ENCODE measurements around the gene APOBEC3A.
A peak's percentile ranks its signal among the peaks of the same experiment; 100 is the strongest.
"Not testable (repeated sequence)": the region's sequence is repeated elsewhere in the genome, so short reads cannot be mapped to it uniquely, and the experiment has no call there.

The APOBEC3A gene

GRCh38 chr22:38960673-38961072, 3.3 kb downstream of the APOBEC3A start:
- DNase-seq = not testable (repeated sequence)

- not testable (repeated sequence) for DNase-seq
Measured at GRCh38 chr22:38963291-38963738, 5.9 kb downstream of the APOBEC3A start.

- DNase-seq = no peak
Measured at GRCh38 chr22:38963872-38964271, 6.5 kb downstream of the APOBEC3A start.

- DNase-seq = no peak
Measured at GRCh38 chr22:38964306-38964705, 6.9 kb downstream of the APOBEC3A start.

- DNase-seq = no peak
Measured at GRCh38 chr22:38964989-38965388, 7.6 kb downstream of the APOBEC3A start.

GRCh38 chr22:38965614-38966379, 8.4 kb downstream of the APOBEC3A start:
- DNase-seq = no peak

- DNase-seq = no peak
Measured at GRCh38 chr22:38966380-38966702, 8.9 kb downstream of the APOBEC3A start.

GRCh38 chr22:38966942-38967341, 9.5 kb downstream of the APOBEC3A start:
- no peak for DNase-seq

- DNase-seq = no peak
Measured at GRCh38 chr22:38967451-38968450, 10.3 kb downstream of the APOBEC3A start.

GRCh38 chr22:38968801-38969200, 11.4 kb downstream of the APOBEC3A start:
- DNase-seq = no peak

GRCh38 chr22:38970551-38970950, 13.1 kb downstream of the APOBEC3A start:
- no peak for DNase-seq

- no peak for DNase-seq
Measured at GRCh38 chr22:38971202-38971601, 13.8 kb downstream of the APOBEC3A start.

- DNase-seq = no peak
Measured at GRCh38 chr22:38971791-38972190, 14.4 kb downstream of the APOBEC3A start.

GRCh38 chr22:38972558-38972957, 15.1 kb downstream of the APOBEC3A start:
- no peak for DNase-seq

- peak; percentile 43 for DNase-seq
Measured at GRCh38 chr22:38973289-38974169, 16.1 kb downstream of the APOBEC3A start.

- no peak for DNase-seq
Measured at GRCh38 chr22:38974170-38974825, 16.9 kb downstream of the APOBEC3A start.

GRCh38 chr22:38974826-38975175, 17.4 kb downstream of the APOBEC3A start:
- DNase-seq = no peak

GRCh38 chr22:38977289-38977688, 19.9 kb downstream of the APOBEC3A start:
- DNase-seq = not testable (repeated sequence)

GRCh38 chr22:38980587-38980986, 23.2 kb downstream of the APOBEC3A start:
- DNase-seq = not testable (repeated sequence)

- no peak for DNase-seq
Measured at GRCh38 chr22:38981005-38981991, 23.9 kb downstream of the APOBEC3A start.
